Muscle layer of duodenum (tissue), 2 donors: Measurements from ENCODE around the gene TNPO2.
A peak's percentile ranks its signal among the peaks of the same experiment; 100 is the strongest.

Experiments used
- H3K27ac ChIP-seq: one replicate; pipeline ENCODE4 v1.7.0; 2013; ENCODE audit warnings: mild to moderate bottlenecking, low read length
- H3K27me3 ChIP-seq: one replicate; pipeline ENCODE4 v1.7.0; 2013; ENCODE audit warnings: low read depth, mild to moderate bottlenecking, control low read depth, low read length
- H3K36me3 ChIP-seq, 2 donors: one replicate each; pipeline ENCODE4 v1.7.0; 2013; ENCODE audit warnings: low read length in 2 of 2, control low read depth in 1 of 2, mild to moderate bottlenecking in 1 of 2; ENCODE audit not compliant: insufficient read depth in 2 of 2, control insufficient read depth in 1 of 2
- H3K4me1 ChIP-seq, 2 donors: one replicate each; pipeline ENCODE4 v1.7.0; 2013; ENCODE audit warnings: low read length in 2 of 2, mild to moderate bottlenecking in 2 of 2, control low read depth in 1 of 2, moderate library complexity in 1 of 2; ENCODE audit not compliant: insufficient read depth in 2 of 2, control insufficient read depth in 1 of 2
- H3K4me3 ChIP-seq, 2 donors: one replicate each; pipeline ENCODE4 v1.7.0; 2013; ENCODE audit warnings: low read length in 2 of 2, low read depth in 1 of 2, mild to moderate bottlenecking in 1 of 2
- H3K9me3 ChIP-seq, 2 donors: one replicate each; pipeline ENCODE4 v1.7.0; 2013; ENCODE audit warnings: low read length in 2 of 2, control low read depth in 1 of 2, mild to moderate bottlenecking in 1 of 2; ENCODE audit not compliant: control insufficient read depth in 1 of 2
- donor health status: healthy.

Gene TNPO2

DNA sequence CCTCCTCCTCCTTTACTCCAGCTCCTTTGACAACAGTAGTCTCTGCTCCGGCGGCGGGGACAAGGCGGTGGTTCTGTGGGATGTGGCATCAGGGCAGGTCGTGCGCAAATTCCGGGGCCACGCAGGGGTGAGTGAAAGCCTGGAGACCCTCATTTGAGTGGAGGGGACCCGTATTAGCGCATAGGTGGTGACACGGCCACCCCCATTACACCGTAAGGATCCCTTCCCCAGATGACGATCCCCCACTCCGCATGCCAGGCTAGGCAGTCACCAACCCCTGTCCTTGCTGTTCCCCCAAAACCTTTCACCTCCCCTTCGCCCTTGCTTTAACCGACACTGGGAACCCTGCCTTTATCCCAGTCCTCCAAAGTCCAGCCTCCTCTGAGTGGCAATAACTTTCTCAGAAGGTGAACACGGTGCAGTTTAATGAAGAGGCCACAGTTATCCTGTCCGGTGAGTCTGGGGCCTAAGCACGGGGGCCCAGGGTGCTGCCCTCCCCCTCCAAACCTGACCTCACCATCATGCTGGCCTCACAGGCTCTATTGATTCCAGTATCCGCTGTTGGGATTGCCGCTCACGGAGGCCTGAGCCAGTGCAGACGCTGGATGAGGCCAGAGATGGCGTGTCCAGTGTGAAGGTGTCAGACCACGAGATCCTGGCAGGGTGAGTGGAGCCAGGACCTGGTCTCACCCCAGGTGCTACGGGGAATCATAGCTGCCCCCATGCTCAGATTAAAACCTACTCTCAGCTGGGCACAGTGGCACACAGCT is 53.4 kb downstream of the TNPO2 start:
- Histone ChIP-seq H3K9me3 (no peaks in the 10 kb centered on the region), H3K4me3 (peak overlapping the region; percentile 97 to 100), H3K27me3 (no peaks in the 10 kb centered on the region), H3K4me1 (peaks cover 19 to 45% of the 10 kb centered on the region in 2 donors), H3K36me3 (peaks cover 8 to 27% of the 10 kb centered on the region in 2 donors), H3K27ac (peak overlapping the region; percentile 100)

DNA sequence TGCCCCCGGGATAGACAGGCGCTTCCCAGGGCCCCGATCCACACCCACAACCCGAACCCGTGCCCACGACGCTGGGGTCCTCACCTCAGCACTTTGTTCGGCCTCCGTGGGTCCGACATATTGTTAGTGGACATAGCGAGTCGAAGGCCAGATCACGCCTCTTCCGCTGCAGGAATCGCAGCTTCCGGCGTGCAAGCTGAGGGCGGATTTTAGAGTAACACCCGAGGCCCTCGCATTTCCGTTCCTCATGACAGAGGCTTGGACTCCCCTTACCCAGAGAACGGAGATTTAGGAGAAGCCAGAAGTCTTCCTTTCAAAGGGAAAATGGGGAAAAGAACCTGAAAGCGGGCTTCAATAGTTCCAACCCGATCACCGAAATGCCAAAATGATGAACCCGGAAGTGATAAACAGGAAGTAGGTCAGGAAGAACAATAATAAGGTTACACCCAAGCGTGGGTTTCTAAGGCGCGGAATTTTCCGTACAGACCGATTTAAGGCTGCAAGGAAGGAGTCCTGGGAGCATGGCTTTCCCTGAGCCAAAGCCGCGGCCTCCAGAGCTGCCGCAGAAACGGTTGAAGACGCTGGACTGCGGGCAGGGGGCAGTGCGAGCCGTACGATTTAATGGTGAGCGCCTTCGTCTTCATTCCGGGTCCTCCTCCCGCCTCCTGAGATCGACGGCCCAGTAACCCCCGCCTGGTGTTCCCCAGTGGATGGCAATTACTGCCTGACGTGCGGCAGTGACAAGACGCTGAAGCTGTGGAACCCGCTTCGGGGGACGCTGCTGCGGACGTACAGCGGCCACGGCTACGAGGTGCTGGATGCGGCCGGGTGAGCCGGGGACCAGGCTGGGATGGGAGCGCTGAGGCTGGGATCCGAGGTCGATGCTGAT is 54.2 kb downstream of the TNPO2 start:
- Histone ChIP-seq H3K27ac (peak overlapping the region; percentile 100), H3K4me1 (peaks cover 19 to 46% of the 10 kb centered on the region in 2 donors), H3K9me3 (no peaks in the 10 kb centered on the region), H3K27me3 (no peaks in the 10 kb centered on the region), H3K4me3 (peak overlapping the region; percentile 97 to 100), H3K36me3 (peaks cover 10 to 28% of the 10 kb centered on the region in 2 donors)

DNA sequence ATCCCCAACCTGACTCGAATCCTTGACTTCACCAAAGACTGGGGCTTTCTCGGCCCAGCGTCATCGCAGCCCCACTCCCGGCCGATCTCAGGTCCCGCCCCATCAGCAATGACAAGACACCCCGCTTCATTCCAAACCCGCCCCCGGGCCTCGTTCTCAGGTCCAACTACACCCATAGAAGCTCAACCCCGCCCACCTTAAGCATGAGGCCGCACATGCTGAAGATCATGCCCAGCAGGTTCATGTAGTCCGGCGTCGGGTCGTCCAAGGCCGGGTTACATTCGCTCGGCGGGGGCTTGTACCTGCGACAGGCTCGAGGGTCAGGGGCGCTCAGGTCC is 54.8 kb downstream of the TNPO2 start:
- Histone ChIP-seq H3K36me3 (peaks cover 4 to 25% of the 10 kb centered on the region in 2 donors), H3K4me1 (peaks cover 19 to 46% of the 10 kb centered on the region in 2 donors), H3K27ac (peak overlapping the region; percentile 100), H3K4me3 (peak overlapping the region; percentile 97 to 100), H3K9me3 (no peaks in the 10 kb centered on the region), H3K27me3 (no peaks in the 10 kb centered on the region)

DNA sequence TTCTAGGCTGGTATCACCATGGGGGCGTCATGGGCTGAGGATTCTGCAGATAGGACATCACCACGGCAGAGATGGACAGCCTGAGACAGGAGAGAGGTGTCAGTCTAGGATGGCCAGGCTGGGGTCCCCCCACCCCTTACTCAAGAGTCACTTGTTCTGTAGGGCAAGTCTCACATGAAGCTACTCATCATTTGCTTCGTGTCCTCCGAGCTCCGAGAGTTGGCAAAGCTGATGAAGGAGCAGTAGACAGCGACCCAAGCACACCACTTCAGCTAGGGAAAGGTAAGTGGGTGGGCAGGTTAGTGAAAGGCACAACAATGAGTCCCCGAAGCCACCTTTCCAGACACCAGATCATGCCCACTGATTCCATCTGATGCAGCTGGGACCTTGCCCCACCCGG is 55.4 kb downstream of the TNPO2 start:
- no peaks in the 10 kb centered on the region for H3K9me3 ChIP-seq
- peaks cover 6 to 27% of the 10 kb centered on the region in 2 donors for H3K36me3 ChIP-seq
- H3K27ac ChIP-seq: peak overlapping the region; percentile 100
- H3K4me3 ChIP-seq: peak overlapping the region; percentile 97 to 100
- no peaks in the 10 kb centered on the region for H3K27me3 ChIP-seq
- H3K4me1 ChIP-seq: peaks cover 19 to 46% of the 10 kb centered on the region in 2 donors

DNA sequence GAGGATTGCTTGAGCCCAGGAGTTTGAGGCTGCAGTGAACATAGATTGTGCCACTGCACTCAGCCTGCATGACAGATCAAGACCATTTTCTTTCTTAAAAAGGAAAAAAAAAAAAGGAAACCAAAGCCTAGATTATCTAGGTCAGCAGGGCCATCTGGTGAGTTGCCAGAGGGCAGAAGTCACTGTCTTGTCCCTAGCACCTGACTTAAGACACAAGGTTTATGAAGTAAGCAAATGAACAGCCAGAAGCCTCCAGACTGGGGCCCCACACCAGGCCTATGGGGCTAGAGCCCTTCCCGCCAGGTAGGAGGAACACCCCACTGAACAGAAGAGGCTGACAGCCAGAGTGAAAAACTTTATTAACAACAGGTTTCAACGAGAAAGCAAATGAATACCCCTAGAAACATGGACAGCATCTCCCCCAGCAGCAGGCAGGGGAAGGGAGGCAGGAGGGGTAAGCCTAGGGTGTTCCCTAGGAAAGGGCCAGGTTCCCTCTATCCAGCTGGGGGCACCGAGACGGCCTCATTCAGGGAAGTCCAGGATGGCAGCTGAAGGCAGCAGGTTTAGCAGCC is 55.9 kb downstream of the TNPO2 start:
- H3K9me3 ChIP-seq: no peaks in the 10 kb centered on the region
- peak overlapping the region; percentile 97 to 100 for H3K4me3 ChIP-seq
- peaks cover 19 to 46% of the 10 kb centered on the region in 2 donors for H3K4me1 ChIP-seq
- no peak overlapping the region for H3K27ac ChIP-seq
- peaks cover 10 to 27% of the 10 kb centered on the region in 2 donors for H3K36me3 ChIP-seq
- H3K27me3 ChIP-seq: no peaks in the 10 kb centered on the region

DNA sequence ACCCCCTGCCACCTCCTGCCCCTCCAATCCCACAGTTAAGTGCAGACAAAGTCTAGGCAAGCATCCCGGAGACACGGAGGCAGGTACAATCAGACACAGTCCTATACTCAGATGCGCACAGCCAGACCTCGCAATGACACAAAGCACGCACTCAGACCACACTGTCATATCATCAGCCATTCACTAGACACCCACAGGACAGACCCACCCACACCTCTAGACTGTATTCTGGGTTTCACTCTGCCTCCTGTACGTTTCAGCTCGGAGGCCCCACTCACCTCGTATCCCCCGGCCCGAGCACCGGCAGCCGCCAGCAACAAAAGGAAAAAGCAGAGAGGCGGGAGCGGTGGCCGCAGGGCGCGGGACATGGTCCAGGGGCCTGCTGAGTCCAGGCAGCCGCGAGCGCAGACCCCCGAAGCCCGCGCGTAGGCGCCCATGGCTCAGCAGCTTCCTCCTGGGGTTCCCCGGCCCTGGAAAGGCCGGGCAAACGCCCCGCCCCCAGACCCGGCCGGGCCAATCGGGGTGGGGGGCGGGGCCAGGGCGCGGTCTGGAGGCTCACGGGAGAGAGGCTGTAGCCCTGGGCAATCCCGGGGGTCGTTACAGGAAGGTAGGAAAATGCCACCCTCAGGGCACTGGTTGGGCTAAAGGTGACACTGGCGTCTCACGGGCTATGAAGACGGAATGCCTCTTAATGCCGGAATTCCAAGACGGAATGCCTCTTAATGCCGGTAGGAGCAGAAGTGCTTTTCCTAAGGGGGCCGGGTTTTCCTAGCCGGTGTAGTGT is 57.3 kb downstream of the TNPO2 start, which contains the start of the genes MAN2B1 and WDR83:
Gene MAN2B1, minus strand, starts transcription at position 478 of the 784 bp plus-strand sequence. Its CDS starts 41 bp downstream, at position 437.
Gene WDR83, plus strand, starts transcription at position 543 of the 784 bp plus-strand sequence. CDS start 2,984 bp downstream, outside the sequence.
- H3K4me1 ChIP-seq: peaks cover 19 to 46% of the 10 kb centered on the region in 2 donors
- H3K27ac ChIP-seq: peak within 1 kb of the TSS; percentile 63
- H3K36me3 ChIP-seq: peaks cover 10 to 26% of the 10 kb centered on the region in 2 donors
- H3K9me3 ChIP-seq: no peaks in the 10 kb centered on the region
- H3K4me3 ChIP-seq: peak within 1 kb of the TSS; percentile 97 to 100
- H3K27me3 ChIP-seq: no peaks in the 10 kb centered on the region

DNA sequence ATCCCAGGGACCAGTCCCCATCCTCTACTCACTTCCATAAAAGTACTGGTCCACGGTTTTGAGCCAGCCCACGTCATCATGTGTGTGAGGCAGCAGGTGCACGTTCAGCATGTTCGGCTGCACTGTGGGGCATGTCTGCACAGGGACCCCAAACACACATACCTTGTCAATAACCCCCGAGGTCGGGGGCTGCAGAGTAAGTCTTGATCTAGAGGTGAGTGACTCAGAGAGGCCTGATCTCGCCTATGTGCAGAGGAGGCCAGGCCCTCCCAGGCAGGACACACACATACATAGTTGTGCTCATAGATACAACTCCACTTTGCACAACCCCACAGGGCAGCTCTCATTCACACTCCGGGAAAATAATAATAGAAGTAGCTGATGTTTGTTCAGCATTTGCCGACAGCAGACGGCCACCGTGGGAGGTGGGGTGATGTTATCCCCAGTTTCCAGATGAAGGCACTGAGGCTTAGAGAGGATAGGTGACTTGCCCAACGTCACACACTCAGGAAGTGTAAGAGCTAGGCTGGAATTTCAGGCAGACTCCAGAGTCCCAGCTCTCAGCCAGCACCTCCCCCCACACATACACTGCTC is 58.0 kb downstream of the TNPO2 start:
- H3K27me3 ChIP-seq: no peaks in the 10 kb centered on the region
- peak overlapping the region; percentile 63 for H3K27ac ChIP-seq
- H3K4me3 ChIP-seq: peak overlapping the region; percentile 94 to 97
- peaks cover 15 to 33% of the 10 kb centered on the region in 2 donors for H3K36me3 ChIP-seq
- no peaks in the 10 kb centered on the region for H3K9me3 ChIP-seq
- H3K4me1 ChIP-seq: peaks cover 19 to 43% of the 10 kb centered on the region in 2 donors

DNA sequence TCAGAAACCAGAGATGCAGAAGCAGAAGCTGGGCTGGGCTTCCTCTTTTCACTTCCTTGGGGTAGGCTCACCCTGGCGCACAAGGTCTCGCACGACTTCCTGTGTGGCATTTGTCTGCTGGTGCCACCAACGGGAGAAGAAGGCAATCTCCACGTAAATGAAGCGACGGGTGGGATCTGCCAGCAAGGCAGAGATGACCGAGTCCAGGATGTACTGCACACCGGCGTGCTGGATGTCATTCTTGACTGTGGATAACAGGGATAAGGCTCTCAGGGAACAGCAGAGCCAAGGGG is 58.5 kb downstream of the TNPO2 start:
- Histone ChIP-seq H3K4me3 (peak overlapping the region; percentile 94 to 97), H3K27ac (peak overlapping the region; percentile 56), H3K4me1 (peaks cover 14 to 37% of the 10 kb centered on the region in 2 donors), H3K27me3 (no peaks in the 10 kb centered on the region), H3K36me3 (peaks cover 15 to 38% of the 10 kb centered on the region in 2 donors), H3K9me3 (no peaks in the 10 kb centered on the region)

DNA sequence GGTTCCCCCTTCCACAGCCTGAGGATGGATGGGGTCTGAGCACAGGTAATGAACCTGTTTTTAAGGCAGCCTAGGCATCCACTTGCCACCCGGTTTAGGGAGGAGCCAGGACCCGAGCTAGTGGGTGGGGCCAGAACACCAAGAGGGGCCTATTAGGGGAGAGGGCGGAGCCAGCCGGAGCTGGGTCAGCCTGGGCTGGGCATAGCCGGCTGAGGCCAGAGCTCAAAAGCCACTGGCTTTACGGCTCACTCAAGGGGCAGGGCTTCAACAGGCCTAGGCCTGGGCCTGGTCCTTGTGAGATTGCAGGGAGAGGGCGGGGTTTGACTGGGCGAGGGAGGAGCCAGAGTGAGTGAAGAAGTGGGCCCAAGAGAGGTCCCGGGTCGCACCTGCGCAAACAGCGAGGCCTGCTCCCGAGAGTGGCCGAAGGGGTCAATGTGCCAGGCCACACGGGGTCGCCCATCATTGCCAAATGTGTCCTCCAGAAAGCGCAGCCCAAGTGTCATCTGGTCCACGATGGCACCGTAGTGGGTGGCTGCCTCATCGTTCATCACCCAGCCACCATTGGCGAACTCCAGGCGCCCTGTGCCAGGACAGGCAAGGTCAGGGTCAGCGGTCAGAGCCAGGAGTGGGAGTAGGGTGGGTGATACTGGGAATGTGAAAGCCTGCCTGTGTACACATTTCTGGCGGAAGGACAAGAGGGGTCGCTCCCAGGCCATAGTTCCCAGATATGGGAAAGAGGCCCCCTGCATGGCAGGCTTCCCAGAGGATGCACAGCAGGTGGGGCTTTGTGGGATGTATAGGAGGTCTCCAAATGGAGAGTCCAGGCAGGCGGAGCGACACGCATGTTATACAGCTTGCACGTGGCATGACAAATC is 59.1 kb downstream of the TNPO2 start:
- H3K4me1 ChIP-seq: peaks cover 11 to 32% of the 10 kb centered on the region in 2 donors
- H3K27ac ChIP-seq: no peak overlapping the region
- peak overlapping the region in 1 of 2 donors; percentile 94 for H3K4me3 ChIP-seq
- H3K27me3 ChIP-seq: no peaks in the 10 kb centered on the region
- H3K36me3 ChIP-seq: peaks cover 18 to 42% of the 10 kb centered on the region in 2 donors
- no peaks in the 10 kb centered on the region for H3K9me3 ChIP-seq

DNA sequence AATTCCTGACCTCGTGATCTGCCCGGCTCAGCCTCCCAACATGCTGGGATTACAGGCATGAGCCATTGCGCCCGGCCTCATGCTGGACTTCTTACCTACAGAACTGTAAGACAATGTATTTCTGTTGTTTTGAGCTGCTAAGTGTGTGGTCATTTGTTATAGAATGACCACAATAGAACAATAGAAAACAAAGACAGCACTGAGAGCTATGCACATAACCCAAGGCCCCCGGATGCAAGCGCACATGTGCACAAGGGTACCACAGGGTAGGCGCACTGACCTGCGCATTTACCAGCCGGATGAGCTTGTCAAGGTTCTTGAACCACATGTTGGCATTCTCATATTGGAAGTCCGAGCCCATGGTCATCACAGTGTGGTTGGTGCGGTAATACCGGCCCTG is 62.8 kb downstream of the TNPO2 start:
- Histone ChIP-seq H3K27ac (no peak overlapping the region), H3K4me3 (no peak overlapping the region), H3K9me3 (no peaks in the 10 kb centered on the region), H3K4me1 (peaks cover 0 to 7% of the 10 kb centered on the region in 2 donors), H3K36me3 (peaks cover 25 to 68% of the 10 kb centered on the region in 2 donors), H3K27me3 (no peaks in the 10 kb centered on the region)
